Activated CD8-positive, alpha-beta T cell treated with anti-CD3 and anti-CD28 coated beads for 36 hours (primary cell): ENCODE results near the gene DPH1. TPM values are rescaled to one million over a fixed set of nuclear protein-coding genes. Genes with fewer than 3 reads are reported as not detected.

ENCODE experiments used
- ATAC-seq: fragments of 200-7000 bp; cut with Tn5 transposase; one replicate; pipeline ENCODE4 v1.10.0; 2021; ENCODE audit warnings: mild to moderate bottlenecking, moderate library complexity
- CTCF ChIA-PET: fragments of 350-600 bp; sonication (Branson Sonifier 250); formaldehyde crosslinking; loops from one replicate; lab custom pipeline; 2021; ENCODE audit warnings: antibody characterized with exemption; lab: Charles Lee
- POLR2A ChIA-PET: fragments of 350-600 bp; sonication (Branson Sonifier 250); formaldehyde crosslinking; loops from one replicate; lab custom pipeline; 2021; ENCODE audit warnings: antibody characterized with exemption; lab: Charles Lee
- DNase-seq: peaks from one replicate; pipeline ENCODE4 v3.0.0-alpha.2; 2020
- H3K27ac Mint-ChIP-seq: one replicate; pipeline ENCODE4 v1.8.0; 2021; ENCODE audit warnings: mild to moderate bottlenecking, mixed read lengths
- H3K27me3 Mint-ChIP-seq: one replicate; pipeline ENCODE4 v1.8.0; 2021; ENCODE audit warnings: mixed read lengths
- H3K36me3 Mint-ChIP-seq: one replicate; pipeline ENCODE4 v1.8.0; 2021; ENCODE audit warnings: low read depth, mixed read lengths
- H3K4me1 Mint-ChIP-seq: one replicate; pipeline ENCODE4 v1.8.0; 2021; ENCODE audit warnings: low read depth, mixed read lengths
- H3K4me3 Mint-ChIP-seq: one replicate; pipeline ENCODE4 v1.8.0; 2021; ENCODE audit warnings: mild to moderate bottlenecking, moderate library complexity, mixed read lengths
- H3K9me3 Mint-ChIP-seq: one replicate; pipeline ENCODE4 v1.8.0; 2021; ENCODE audit warnings: mixed read lengths
- intact Hi-C: fragments of 100-400 bp; cut with micrococcal nuclease; formaldehyde crosslinking; loops from one replicate; pipeline ENCODE4 v1.10.0; 2022
- microRNA-seq: library from miRNA; unstranded; fragments of <30 nt; microRNA quantifications from one replicate; pipeline ENCODE4 v1.2.0, GENCODE V29; 2022; ENCODE audit warnings: borderline microRNAs expressed, borderline replicate concordance
- total RNA-seq, 2 experiments: library from RNA; stranded (reverse); gene quantifications; one replicate each; pipeline ENCODE4 v1.2.3, GENCODE V29; 2021
- TF ChIP-seq, protein P1 (sequence below): fragments of 200-600 bp; IDR thresholded peaks from one replicate; pipeline ENCODE4 v1.8.0; 2022; ENCODE audit warnings: antibody characterized with exemption, mild to moderate bottlenecking

DPH1 gene
- total RNA-seq, 2 experiments from 2014 or later = 27.8 to 32.5 TPM

DNA sequence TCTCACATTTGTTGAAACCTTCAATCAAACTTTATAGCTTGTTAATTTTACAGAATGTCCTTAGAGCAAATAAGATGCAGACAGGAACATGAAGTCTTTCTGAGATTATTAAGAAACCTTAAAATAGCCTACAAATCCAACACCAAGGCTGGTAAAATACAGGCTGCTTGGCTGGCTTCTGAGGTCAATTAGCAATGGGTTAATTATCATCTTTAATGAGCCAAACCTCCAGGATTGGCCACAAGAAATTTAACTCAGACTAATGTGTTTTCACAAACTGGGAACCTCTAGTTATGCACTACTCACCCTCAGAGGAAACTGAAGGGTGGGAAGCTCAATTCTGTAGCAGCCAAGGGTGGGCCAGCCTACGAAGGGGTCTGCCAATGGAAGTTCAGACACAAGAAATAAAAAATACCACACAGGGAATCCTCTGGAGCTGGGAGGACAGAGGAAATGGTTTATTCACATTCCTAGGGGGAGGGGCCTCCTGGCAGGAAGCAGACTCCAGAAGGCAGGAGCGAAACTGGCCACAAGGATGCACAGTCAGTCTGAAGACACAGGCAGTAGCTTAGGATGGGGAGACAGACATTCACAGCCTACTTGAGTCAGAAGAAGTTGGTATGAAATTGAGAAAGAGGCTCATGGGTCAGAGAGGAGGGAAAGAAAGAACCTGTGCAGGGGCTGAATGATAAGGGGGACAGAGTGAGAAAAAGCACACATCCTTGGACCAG, 61.0 kb downstream of the DPH1 start:
- no peak for DNase-seq
- no peak for ATAC-seq
- ChIA-PET POLR2A (interaction anchor here (0.9 to 2.7 kb wide), 2 partner anchors 23 to 36 kb away, joined by 5 to 10 read pairs; partner anchors contain the start of gene HIC1), CTCF (interaction anchor here (1.0 to 6.8 kb wide), 8 partner anchors 19 to 173 kb away, joined by 3 to 74 read pairs (median 5); partner anchors contain the start of gene HIC1)
- Mint-ChIP-seq H3K4me1 (peaks cover 58% of the 10 kb centered on the region), H3K36me3 (peaks cover 22% of the 10 kb centered on the region), H3K27me3 (no peaks in the 10 kb centered on the region), H3K4me3 (peak overlapping the region; percentile 77), H3K27ac (no peak overlapping the region), H3K9me3 (no peaks in the 10 kb centered on the region)
- intact Hi-C loops = no loop called here
- TF ChIP-seq, protein P1, sequence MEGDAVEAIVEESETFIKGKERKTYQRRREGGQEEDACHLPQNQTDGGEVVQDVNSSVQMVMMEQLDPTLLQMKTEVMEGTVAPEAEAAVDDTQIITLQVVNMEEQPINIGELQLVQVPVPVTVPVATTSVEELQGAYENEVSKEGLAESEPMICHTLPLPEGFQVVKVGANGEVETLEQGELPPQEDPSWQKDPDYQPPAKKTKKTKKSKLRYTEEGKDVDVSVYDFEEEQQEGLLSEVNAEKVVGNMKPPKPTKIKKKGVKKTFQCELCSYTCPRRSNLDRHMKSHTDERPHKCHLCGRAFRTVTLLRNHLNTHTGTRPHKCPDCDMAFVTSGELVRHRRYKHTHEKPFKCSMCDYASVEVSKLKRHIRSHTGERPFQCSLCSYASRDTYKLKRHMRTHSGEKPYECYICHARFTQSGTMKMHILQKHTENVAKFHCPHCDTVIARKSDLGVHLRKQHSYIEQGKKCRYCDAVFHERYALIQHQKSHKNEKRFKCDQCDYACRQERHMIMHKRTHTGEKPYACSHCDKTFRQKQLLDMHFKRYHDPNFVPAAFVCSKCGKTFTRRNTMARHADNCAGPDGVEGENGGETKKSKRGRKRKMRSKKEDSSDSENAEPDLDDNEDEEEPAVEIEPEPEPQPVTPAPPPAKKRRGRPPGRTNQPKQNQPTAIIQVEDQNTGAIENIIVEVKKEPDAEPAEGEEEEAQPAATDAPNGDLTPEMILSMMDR = no peak

DNA sequence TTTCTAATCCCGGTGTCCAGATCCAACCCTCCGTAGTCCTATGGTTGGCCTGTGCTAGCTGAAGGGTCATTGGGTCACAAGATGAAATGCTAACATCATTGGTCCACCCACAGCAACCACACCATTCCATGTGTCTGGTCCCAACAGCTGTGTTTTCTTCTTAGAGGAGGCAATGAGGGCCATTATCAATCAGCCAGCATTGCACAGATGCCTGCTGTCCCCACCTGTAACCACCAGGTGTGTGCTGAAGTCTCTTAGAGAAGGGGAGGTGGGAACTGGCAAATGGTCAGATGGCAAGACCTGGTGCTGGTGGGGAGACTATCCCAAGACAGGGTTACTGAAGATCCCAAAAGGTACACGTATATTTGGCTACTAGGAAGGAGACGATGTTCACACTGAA, 62.3 kb downstream of the DPH1 start:
- TF ChIP-seq, protein P1 = no peak
- Mint-ChIP-seq H3K36me3 (peaks cover 16% of the 10 kb centered on the region), H3K4me3 (no peak overlapping the region), H3K27me3 (no peaks in the 10 kb centered on the region), H3K4me1 (peaks cover 46% of the 10 kb centered on the region), H3K9me3 (no peaks in the 10 kb centered on the region), H3K27ac (no peak overlapping the region)
- DNase-seq (no peak), ATAC-seq (no peak)
- ChIA-PET POLR2A (no interaction called here), CTCF (no interaction called here)
- intact Hi-C loops = no loop called here

DNA sequence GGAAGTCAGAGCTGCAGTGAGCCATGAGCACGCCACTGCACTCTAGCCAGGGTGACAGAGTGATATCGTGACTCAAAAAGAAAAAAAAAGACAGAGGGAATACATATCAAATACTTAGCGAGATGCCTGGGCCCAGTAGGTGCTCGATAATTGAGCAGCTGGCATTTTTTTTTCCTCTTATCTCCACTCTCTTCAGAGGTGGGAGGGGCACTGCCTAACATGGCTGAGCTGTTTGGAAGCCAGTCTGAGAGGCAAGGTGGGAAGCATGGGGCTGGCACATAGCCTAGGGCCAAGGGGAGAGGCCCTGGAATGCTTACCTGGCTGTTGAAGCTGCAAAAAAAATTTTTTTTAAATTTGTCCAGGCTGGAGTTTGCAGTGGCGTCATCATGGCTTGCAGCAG, 63.4 kb downstream of the DPH1 start:
- Mint-ChIP-seq H3K27ac (no peak overlapping the region), H3K27me3 (no peaks in the 10 kb centered on the region), H3K9me3 (no peaks in the 10 kb centered on the region), H3K4me1 (peaks cover 35% of the 10 kb centered on the region), H3K36me3 (peaks cover 10% of the 10 kb centered on the region), H3K4me3 (no peak overlapping the region)
- ATAC-seq (no peak), DNase-seq (no peak)
- intact Hi-C loops = no loop called here
- CTCF ChIA-PET = interaction anchor here (0.6 to 3.4 kb wide), 3 partner anchors 35 to 183 kb away, joined by 3 to 13 read pairs (median 3); no protein-coding TSS in a partner anchor
- POLR2A ChIA-PET = interaction anchor here (0.7 to 1.2 kb wide), 2 partner anchors 12 to 52 kb away, joined by 3 read pairs; no protein-coding TSS in a partner anchor
- TF ChIP-seq, protein P1 = no peak

Small RNAs within 50 kb of the gene (microRNA-seq; reads per million reads assigned to microRNA genes)
- gene MIR132 (1,328 reads per million, percentile 90 among the genes with 10 or more reads in this experiment), gene MIR212 (25.1 reads per million, percentile 49 among the genes with 10 or more reads in this experiment)

Other genes starting within 250 kb of the DPH1 start
- 10 to 100 TPM; 22.2 to 22.7 TPM for gene SMYD4, start 200.3 kb upstream of the DPH1 start, total RNA-seq
- gene RPA1, start 200.1 kb upstream of the DPH1 start, total RNA-seq = 100 to 1,000 TPM; 189 to 197 TPM
- gene RTN4RL1, start 4.8 kb upstream of the DPH1 start, total RNA-seq = under 1 TPM; 0.27 to 0.49 TPM
- gene OVCA2, start 11.9 kb downstream of the DPH1 start, total RNA-seq = 10 to 100 TPM; 28.0 to 28.5 TPM
- gene HIC1, start 24.9 kb downstream of the DPH1 start, total RNA-seq = 10 to 100 TPM; 35.1 TPM